Adrenal gland (tissue), 5 donors: ENCODE data around the gene KDM2B.

ENCODE experiments used
- CTCF ChIP-seq, 6 experiments: fragments of 450-650 bp in 4 of 6; fragments of 200-600 bp in 2 of 6; sonication (generic) in 1 of 6; IDR thresholded peaks; 1 replicate in 5 of 6; 2 replicates in 1 of 6; pipeline versions ENCODE4 v1.5.1 to v1.8.0; 2016 to 2021; ENCODE audit warnings: antibody characterized with exemption in 6 of 6, mild to moderate bottlenecking in 2 of 6, moderate library complexity in 1 of 6
- POLR2A ChIP-seq, 2 donors: fragments of 450-650 bp; IDR thresholded peaks; one replicate each; pipeline ENCODE4 v1.6.1; 2017; ENCODE audit warnings: antibody characterized with exemption in 2 of 2, mild to moderate bottlenecking in 2 of 2, moderate library complexity in 1 of 2
- donor health status: DM: no; HTN: no; CAD: no.

DNA sequence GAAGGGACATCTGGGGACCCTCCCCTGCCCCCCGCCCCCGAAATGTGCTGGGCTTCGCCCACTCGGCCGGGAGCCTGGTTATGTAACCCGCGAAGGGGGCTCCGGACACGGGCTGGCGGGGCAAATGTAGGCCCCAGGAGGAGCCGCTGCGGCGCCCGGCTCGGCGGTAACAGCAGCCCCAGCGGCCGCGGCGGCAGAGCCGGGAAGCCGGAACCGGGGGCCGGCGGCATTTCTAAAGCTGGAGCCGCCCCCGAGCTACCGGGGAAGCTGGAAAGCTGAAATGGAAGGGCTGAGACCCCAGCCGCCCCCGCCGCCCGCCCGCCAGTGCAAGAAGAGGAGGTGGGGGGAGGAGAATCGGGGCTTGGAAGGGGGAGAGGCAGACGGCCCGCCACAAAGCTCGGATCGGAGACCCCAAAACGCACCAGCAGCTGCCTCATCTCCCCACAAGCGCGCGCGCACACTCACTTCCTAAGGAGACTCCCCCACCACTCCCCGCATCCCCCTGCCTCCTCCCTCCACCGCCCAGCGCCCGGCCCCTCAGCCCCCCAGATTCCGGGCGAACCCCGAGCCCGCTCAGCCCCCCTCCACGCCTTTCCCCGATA, 1.5 kb downstream of the KDM2B start:
- TF ChIP-seq CTCF (IDR thresholded peaks at IDR 0.05) (no peak), POLR2A (IDR thresholded peaks at IDR 0.05) (no peak)
